Measurements from ENCODE around the gene COQ8B. TPM values are rescaled to one million over a fixed set of nuclear protein-coding genes. Genes with fewer than 3 reads are reported as not detected.

COQ8B gene
- total RNA-seq, 1 donor from 2014 or later, result 20.9 TPM

GRCh38 chr19:40742477-40742876, 25.8 kb upstream of the COQ8B start:
- TF ChIP-seq CTCF (conservative IDR thresholded peaks at IDR 0.05; ENCODE audit: low read depth, low read length), result no peak
- no peak overlapping the region for H3K4me3 ChIP-seq (ENCODE audit: low read depth, low read length)
- no peak for DNase-seq (ENCODE audit: low read depth)

- DNase-seq (ENCODE audit: low read depth), result no peak
- no peak for TF ChIP-seq CTCF (conservative IDR thresholded peaks at IDR 0.05; ENCODE audit: low read depth, low read length)
- no peak overlapping the region for H3K4me3 ChIP-seq (ENCODE audit: low read depth, low read length)
Measured at GRCh38 chr19:40741527-40742390, 25.1 kb upstream of the COQ8B start.

DNA sequence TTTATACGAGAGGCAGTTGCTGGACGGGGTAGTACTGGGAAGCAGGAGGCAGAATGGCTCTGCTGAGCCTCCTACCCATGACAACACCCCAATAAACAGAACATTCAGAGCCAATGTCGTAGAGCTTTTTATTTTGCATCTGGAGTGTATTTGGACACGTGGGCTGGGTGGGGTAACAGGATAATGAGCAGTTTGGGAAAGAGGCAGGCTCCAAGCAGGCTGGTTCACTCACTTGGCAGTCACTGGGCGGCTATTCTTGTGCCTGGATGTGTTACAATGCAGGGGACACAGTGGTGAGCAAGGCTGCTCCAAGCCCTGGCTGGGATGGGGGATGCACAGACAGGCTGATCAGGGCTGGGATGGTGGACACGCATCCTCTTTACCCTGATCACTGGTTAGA, 24.1 kb upstream of the COQ8B start:
- H3K4me3 ChIP-seq (ENCODE audit: low read depth, low read length), result no peak overlapping the region
- no peak for TF ChIP-seq CTCF (conservative IDR thresholded peaks at IDR 0.05; ENCODE audit: low read depth, low read length)
- DNase-seq (ENCODE audit: low read depth), result no peak

DNA sequence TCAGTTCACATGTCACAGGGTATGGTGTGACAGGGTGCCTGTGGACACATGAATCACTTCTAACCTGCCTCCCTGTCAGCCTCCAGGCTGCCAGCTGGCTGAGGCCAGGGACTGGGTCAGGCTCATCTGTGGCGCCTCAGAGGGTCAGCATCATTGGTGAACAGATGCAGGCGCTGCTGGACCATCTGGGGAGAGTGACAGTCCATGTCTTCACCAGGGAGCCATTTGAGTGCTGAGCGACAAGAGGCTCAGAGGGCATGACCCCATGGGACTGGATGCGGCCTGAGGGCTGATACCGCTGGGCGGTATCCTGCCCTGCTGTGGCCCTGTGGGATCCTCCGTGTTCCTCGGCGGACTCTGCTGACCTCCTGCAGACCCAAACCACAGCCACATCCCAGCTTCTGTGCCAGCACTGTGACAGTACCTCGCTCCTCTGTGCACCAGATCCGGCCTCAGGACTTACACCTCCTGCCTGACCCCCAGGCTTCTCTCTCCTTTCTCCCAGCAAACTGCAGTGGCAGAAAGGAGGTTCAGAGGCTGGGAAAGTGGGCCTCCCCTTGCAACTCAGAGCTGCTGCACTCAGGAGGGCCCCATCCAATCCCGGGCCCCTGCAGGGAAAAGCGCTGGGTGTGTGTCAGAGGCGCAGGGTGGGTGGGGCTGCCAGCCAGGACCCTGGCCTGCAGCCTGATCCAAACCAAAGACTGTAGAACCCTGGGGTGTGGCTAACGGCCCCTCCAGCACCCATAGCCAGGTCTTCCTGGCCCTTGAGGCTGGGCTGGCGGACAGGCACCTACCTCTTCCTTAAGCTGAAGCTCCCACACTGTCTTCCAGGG, 23.4 kb upstream of the COQ8B start:
- no peak overlapping the region for H3K4me3 ChIP-seq (ENCODE audit: low read depth, low read length)
- no peak for TF ChIP-seq CTCF (conservative IDR thresholded peaks at IDR 0.05; ENCODE audit: low read depth, low read length)
- DNase-seq (ENCODE audit: low read depth), result no peak

GRCh38 chr19:40739030-40739839, 22.5 kb upstream of the COQ8B start:
- no peak for DNase-seq (ENCODE audit: low read depth)
- H3K4me3 ChIP-seq (ENCODE audit: low read depth, low read length), result no peak overlapping the region
- no peak for TF ChIP-seq CTCF (conservative IDR thresholded peaks at IDR 0.05; ENCODE audit: low read depth, low read length)

GRCh38 chr19:40737102-40737644, 20.5 kb upstream of the COQ8B start:
- TF ChIP-seq CTCF (conservative IDR thresholded peaks at IDR 0.05; ENCODE audit: low read depth, low read length), result no peak
- no peak for DNase-seq (ENCODE audit: low read depth)
- no peak overlapping the region for H3K4me3 ChIP-seq (ENCODE audit: low read depth, low read length)
